T-helper 2 cell treated with Interferon-gamma antibody and Interleukin-4, amounts not matched to agents 5 μg/mL and 100 μg/mL, for 36 hours (primary cell): ENCODE results near the gene SHISA9.

Source experiments
- DNase-seq: peaks from one replicate; pipeline ENCODE4 v3.0.0; 2021; ENCODE audit warnings: low spot score
- H3K27ac Mint-ChIP-seq: one replicate; pipeline ENCODE4 v1.8.0; 2021; ENCODE audit warnings: mild to moderate bottlenecking, mixed read lengths
- H3K27me3 Mint-ChIP-seq: one replicate; pipeline ENCODE4 v1.8.0; 2021; ENCODE audit warnings: low read depth, mixed read lengths
- H3K36me3 Mint-ChIP-seq: one replicate; pipeline ENCODE4 v1.8.0; 2021; ENCODE audit warnings: low read depth, mixed read lengths
- H3K4me1 Mint-ChIP-seq: one replicate; pipeline ENCODE4 v1.8.0; 2021; ENCODE audit warnings: low read depth, mixed read lengths
- H3K4me3 Mint-ChIP-seq: one replicate; pipeline ENCODE4 v1.8.0; 2022; ENCODE audit warnings: mild to moderate bottlenecking, moderate library complexity, mixed read lengths
- H3K9me3 Mint-ChIP-seq: one replicate; pipeline ENCODE4 v1.8.0; 2021; ENCODE audit warnings: mixed read lengths

SHISA9 gene

GRCh38 chr16:12992066-12992465 lies 90.7 kb downstream of the SHISA9 start:
- Mint-ChIP-seq H3K9me3 (peaks cover 1% of the 10 kb centered on the region), H3K4me3 (no peak overlapping the region), H3K4me1 (no peaks in the 10 kb centered on the region), H3K27me3 (no peaks in the 10 kb centered on the region), H3K36me3 (no peaks in the 10 kb centered on the region), H3K27ac (no peak overlapping the region)
- no peak for DNase-seq

- Mint-ChIP-seq H3K27ac (no peak overlapping the region), H3K9me3 (no peaks in the 10 kb centered on the region)
Observed at GRCh38 chr16:12994402-12994801, 93.0 kb downstream of the SHISA9 start.

GRCh38 chr16:12995721-12996372 lies 94.4 kb downstream of the SHISA9 start:
- Mint-ChIP-seq H3K4me3 (no peak overlapping the region), H3K9me3 (no peaks in the 10 kb centered on the region), H3K4me1 (no peaks in the 10 kb centered on the region), H3K27ac (no peak overlapping the region), H3K36me3 (no peaks in the 10 kb centered on the region), H3K27me3 (no peaks in the 10 kb centered on the region)
- no peak for DNase-seq

More at GRCh38 chr16:12994402-12994801, 93.0 kb downstream of the SHISA9 start:
- Mint-ChIP-seq H3K36me3 (no peaks in the 10 kb centered on the region), H3K4me3 (no peak overlapping the region), H3K4me1 (no peaks in the 10 kb centered on the region), H3K27me3 (no peaks in the 10 kb centered on the region)
- DNase-seq: no peak

- Mint-ChIP-seq H3K4me3 (no peak overlapping the region), H3K27me3 (no peaks in the 10 kb centered on the region), H3K36me3 (no peaks in the 10 kb centered on the region), H3K9me3 (no peaks in the 10 kb centered on the region), H3K27ac (no peak overlapping the region), H3K4me1 (no peaks in the 10 kb centered on the region)
- DNase-seq: no peak
Observed at GRCh38 chr16:12998361-12999085, 97.1 kb downstream of the SHISA9 start.

- no peaks in the 10 kb centered on the region for H3K36me3 Mint-ChIP-seq
- no peak overlapping the region for H3K4me3 Mint-ChIP-seq
- no peak overlapping the region for H3K27ac Mint-ChIP-seq
- no peak for DNase-seq
- no peaks in the 10 kb centered on the region for H3K9me3 Mint-ChIP-seq
- H3K27me3 Mint-ChIP-seq: no peaks in the 10 kb centered on the region
- no peaks in the 10 kb centered on the region for H3K4me1 Mint-ChIP-seq
Observed at GRCh38 chr16:12999368-12999767, 98.0 kb downstream of the SHISA9 start.

- Mint-ChIP-seq H3K9me3 (peaks cover 8% of the 10 kb centered on the region), H3K4me3 (no peak overlapping the region), H3K36me3 (no peaks in the 10 kb centered on the region), H3K27me3 (no peaks in the 10 kb centered on the region), H3K27ac (no peak overlapping the region), H3K4me1 (no peaks in the 10 kb centered on the region)
- no peak for DNase-seq
Observed at GRCh38 chr16:13005721-13006247, 104.4 kb downstream of the SHISA9 start.

- H3K27me3 Mint-ChIP-seq: no peaks in the 10 kb centered on the region
- no peaks in the 10 kb centered on the region for H3K4me1 Mint-ChIP-seq
- H3K4me3 Mint-ChIP-seq: no peak overlapping the region
- H3K27ac Mint-ChIP-seq: no peak overlapping the region
- H3K9me3 Mint-ChIP-seq: peaks cover 3% of the 10 kb centered on the region
- no peak for DNase-seq
- H3K36me3 Mint-ChIP-seq: no peaks in the 10 kb centered on the region
Observed at GRCh38 chr16:13012601-13013000, 111.2 kb downstream of the SHISA9 start.

GRCh38 chr16:13013043-13013442 lies 111.6 kb downstream of the SHISA9 start:
- H3K27me3 Mint-ChIP-seq: no peaks in the 10 kb centered on the region
- no peak overlapping the region for H3K27ac Mint-ChIP-seq
- H3K9me3 Mint-ChIP-seq: peaks cover 3% of the 10 kb centered on the region
- no peaks in the 10 kb centered on the region for H3K36me3 Mint-ChIP-seq
- H3K4me1 Mint-ChIP-seq: no peaks in the 10 kb centered on the region
- no peak for DNase-seq
- H3K4me3 Mint-ChIP-seq: no peak overlapping the region

- Mint-ChIP-seq H3K27ac (no peak overlapping the region), H3K27me3 (no peaks in the 10 kb centered on the region), H3K4me1 (no peaks in the 10 kb centered on the region), H3K9me3 (no peaks in the 10 kb centered on the region), H3K4me3 (no peak overlapping the region), H3K36me3 (no peaks in the 10 kb centered on the region)
- DNase-seq: no peak
Observed at GRCh38 chr16:13014476-13014875, 113.1 kb downstream of the SHISA9 start.

- DNase-seq: no peak
- Mint-ChIP-seq H3K36me3 (no peaks in the 10 kb centered on the region), H3K9me3 (peaks cover 4% of the 10 kb centered on the region), H3K27ac (no peak overlapping the region), H3K4me1 (no peaks in the 10 kb centered on the region), H3K4me3 (no peak overlapping the region), H3K27me3 (no peaks in the 10 kb centered on the region)
Observed at GRCh38 chr16:13018026-13018425, 116.6 kb downstream of the SHISA9 start.

GRCh38 chr16:13021996-13022395 lies 120.6 kb downstream of the SHISA9 start:
- H3K27ac Mint-ChIP-seq: no peak overlapping the region
- no peaks in the 10 kb centered on the region for H3K27me3 Mint-ChIP-seq
- no peak overlapping the region for H3K4me3 Mint-ChIP-seq
- no peak for DNase-seq
- H3K9me3 Mint-ChIP-seq: peaks cover 9% of the 10 kb centered on the region
- no peaks in the 10 kb centered on the region for H3K36me3 Mint-ChIP-seq
- no peaks in the 10 kb centered on the region for H3K4me1 Mint-ChIP-seq

- Mint-ChIP-seq H3K36me3 (no peaks in the 10 kb centered on the region), H3K4me1 (no peaks in the 10 kb centered on the region), H3K9me3 (peaks cover 16% of the 10 kb centered on the region), H3K27me3 (no peaks in the 10 kb centered on the region), H3K4me3 (no peak overlapping the region), H3K27ac (no peak overlapping the region)
- no peak for DNase-seq
Observed at GRCh38 chr16:13029786-13030185, 128.4 kb downstream of the SHISA9 start.

GRCh38 chr16:13030769-13031168 lies 129.4 kb downstream of the SHISA9 start:
- H3K36me3 Mint-ChIP-seq: no peaks in the 10 kb centered on the region
- H3K27me3 Mint-ChIP-seq: no peaks in the 10 kb centered on the region
- H3K4me1 Mint-ChIP-seq: no peaks in the 10 kb centered on the region
- DNase-seq: no peak
- H3K4me3 Mint-ChIP-seq: no peak overlapping the region
- peaks cover 16% of the 10 kb centered on the region for H3K9me3 Mint-ChIP-seq
- H3K27ac Mint-ChIP-seq: no peak overlapping the region

GRCh38 chr16:13032911-13033310 lies 131.5 kb downstream of the SHISA9 start:
- H3K4me3 Mint-ChIP-seq: no peak overlapping the region
- no peak overlapping the region for H3K27ac Mint-ChIP-seq
- H3K9me3 Mint-ChIP-seq: peaks cover 17% of the 10 kb centered on the region
- DNase-seq: no peak
- no peaks in the 10 kb centered on the region for H3K36me3 Mint-ChIP-seq
- H3K4me1 Mint-ChIP-seq: no peaks in the 10 kb centered on the region
- no peaks in the 10 kb centered on the region for H3K27me3 Mint-ChIP-seq
